Fibroblast of peridontal ligament (primary cell): Measurements from ENCODE around the gene IGFBP6.

ENCODE experiments used
- DNase-seq: peaks from one replicate; pipeline ENCODE4 v3.0.0-alpha.2; 2010; ENCODE audit errors: extremely low read depth

IGFBP6 gene

GRCh38 chr12:53097564-53098353 lies at the start of gene IGFBP6:
IGFBP6 (plus strand) TSS chr12:53097667; CDS start chr12:53097718, 51 bp downstream.
- peak; percentile 29 for DNase-seq

DNA sequence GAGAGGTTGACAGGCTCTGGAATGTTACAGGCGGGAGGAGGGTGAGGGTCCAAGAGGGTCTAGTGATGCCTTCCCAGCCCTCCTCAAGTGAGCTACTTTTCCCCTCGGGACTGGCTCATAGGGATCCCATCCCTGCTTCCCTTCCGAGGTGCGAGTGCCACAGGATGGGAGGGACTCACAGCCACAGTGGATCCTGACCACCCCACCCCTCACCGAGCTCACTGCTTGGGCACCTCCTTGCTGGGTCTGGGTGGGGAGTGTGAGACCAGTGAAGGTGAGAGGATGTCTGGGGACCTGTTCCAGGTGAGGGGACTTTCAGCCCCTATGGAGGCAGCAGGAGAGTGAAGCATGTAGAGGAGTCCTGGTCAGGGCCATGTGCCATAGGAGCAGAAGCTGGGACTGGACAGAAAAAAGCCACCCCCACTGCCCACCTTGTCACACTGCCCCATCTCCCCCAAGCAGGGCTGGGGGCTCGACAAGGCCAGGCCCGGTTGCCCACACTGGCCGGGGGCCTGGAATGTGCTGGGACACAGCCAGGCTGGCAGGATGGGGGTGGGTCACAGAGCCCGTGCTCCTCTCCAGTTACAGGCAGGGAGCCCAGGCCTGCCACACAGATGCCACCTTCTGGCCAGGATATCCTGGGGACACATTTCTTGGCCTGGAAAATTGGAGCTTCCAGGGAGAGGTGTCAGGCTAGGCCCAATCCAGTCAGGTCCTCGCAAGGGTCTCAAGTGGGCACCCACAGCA lies 49.3 kb upstream of the IGFBP6 start:
- DNase-seq, result no peak

DNA sequence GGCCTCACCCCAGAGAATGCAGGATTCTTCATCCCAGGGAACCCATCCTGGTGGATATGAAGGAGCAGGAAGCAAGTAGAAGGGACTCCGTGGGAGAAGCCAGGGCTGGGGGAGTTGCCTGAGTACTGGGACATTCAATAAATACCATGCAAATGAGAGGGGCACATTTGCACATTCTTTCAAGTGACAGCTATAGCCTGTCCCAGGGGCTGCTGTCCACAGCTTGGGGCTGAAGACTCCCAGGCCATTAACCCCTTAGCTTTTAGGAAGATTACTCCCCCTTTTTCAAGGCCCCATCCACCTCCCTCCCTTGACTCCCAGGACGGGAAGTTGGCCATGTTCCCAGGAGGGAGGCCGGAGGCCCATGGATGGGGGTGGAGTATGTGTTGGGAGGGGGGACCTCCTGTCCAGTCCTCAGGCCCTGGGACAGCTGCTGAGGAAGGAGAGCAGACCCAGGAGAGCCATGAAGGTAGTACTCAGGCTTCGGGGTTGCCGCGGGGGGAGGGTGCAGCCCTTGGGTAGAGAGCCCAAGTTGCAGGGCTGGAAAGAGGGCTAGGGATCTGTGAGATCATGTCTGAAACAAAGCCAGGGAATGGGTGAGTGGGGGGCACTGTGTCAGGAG lies 48.6 kb upstream of the IGFBP6 start:
- DNase-seq, result peak; percentile 54

DNA sequence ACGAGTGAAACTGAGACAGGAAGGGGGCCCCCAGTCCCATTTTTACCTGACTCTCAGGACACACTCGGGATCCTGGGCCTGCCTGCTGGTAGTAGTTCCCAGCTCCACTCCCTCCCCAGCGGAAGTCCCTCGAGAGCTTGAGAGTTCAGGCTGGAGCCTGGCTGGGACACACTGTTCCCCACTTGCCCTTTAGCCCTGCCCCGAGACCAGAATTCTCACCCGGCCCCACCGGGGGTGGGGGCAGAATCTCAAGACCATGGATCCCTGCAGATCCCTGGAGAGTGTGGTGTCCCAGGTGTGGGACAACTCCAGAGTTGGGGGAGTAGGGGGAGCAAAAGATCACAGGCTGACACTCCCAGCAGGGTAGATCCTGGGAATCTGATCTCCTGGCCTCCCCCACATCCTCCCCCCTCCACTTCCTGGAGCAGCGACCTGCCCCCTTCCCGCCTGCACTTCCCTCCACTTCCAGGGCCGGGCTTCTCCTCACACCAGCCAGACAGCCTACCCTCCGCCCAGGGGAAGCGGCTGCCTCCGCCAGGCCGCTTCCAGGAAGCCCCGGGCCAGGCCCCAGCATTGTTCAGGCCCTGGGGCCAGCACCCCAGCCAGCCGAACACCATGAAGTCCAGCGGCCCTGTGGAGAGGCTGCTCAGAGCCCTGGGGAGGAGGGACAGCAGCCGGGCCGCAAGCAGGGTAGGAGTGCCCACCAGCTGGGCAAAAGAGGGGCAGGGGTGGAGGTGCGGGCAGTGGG lies 47.7 kb upstream of the IGFBP6 start, which contains the start of gene TNS2:
TNS2 (plus strand) TSS at position 495 of the 748 bp plus-strand sequence; CDS start at position 616, 121 bp downstream.
- peak; percentile 42 for DNase-seq

DNA sequence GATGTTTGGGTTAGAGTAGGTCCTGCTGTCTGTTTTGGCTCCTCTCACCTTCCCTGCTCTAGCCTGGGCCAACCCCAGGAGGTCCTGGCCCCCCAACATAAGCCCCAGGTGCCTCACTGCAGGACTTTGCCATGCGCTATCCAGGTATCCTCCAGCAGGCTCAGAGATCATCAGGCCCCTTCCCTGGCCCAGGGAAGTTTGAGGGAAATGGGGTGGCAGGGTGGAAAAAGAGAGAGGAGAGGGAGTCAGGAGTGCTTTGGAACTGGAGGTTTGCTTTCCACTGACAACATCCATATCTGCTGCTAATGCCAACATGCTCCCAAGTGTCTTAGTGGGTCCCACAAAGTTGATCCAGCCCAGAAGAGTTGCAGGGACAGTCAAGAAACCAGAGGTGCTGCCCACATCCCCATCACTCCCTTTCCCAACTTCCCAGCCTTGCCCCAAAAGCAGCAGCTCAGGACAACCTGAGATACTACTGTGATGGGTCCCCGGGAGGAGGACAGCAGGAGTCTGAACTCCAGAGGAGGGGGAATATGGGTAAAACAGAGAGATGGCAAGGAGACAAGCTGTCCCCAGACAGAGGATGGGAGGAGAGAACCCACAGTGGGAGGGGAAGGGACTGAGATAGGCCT lies 46.9 kb upstream of the IGFBP6 start:
- DNase-seq, result no peak

DNA sequence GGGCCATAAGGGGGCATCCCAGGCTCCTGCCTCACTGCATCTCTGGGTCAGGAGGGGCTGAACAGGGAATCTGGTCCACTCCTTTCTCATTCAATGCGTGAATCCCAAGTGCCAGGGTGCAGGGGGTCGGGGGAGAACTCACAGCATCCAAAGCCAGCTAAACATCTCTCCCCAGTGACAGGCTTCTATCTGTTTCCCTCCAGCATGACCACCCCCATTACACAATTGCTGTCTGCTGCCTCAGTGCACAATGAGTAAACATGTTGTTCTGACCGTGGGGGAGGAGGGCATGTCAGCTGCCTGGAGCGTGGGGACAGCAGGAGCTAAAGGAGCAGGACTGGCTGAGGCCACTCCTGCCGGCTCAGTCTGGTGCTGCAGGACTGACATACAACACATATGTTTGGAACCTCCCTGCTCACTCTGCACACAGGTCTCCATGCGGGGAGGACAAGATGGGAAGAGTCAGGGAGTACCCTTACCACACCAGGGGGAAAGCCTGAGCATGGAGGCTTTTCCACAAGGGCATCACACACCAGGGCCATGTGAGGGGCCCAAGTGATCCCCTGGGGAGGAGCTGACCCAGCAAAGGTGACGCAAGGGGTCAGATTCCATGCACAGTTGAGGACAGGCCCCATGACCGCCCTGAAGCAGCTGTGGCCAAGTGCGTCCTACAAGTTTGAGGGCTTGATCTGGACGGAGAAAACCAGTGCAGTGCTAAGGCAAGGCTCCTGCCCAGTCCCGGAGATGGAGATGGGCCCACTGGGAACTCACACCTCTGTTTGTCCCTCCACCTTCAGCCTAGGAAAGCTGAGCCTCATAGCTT lies 46.2 kb upstream of the IGFBP6 start:
- DNase-seq, result peak; percentile 41

DNA sequence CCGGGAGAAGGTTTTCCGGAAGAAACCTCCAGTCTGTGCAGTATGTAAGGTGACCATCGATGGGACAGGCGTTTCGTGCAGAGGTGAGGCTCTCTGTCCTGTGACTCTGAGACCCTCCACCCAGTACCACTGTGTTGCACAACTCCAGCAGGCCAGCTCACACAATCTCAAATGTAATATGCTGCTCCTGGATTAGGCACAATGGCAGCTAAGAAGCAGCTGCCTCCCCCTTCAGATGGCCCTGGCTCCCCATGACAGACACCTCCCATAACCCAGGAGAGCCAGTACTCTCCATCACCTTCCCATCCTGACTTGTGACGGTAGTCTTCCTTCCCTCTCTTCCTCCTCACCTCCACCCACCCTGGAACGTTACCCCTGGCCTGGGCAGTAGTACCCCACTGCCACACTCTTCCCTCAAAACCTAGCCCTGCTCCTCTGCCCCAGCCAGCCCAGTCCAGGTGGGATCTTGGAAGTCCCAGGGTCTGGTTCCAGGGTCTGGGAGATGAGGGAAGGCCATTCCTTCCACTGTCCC lies 45.5 kb upstream of the IGFBP6 start:
- no peak for DNase-seq

DNA sequence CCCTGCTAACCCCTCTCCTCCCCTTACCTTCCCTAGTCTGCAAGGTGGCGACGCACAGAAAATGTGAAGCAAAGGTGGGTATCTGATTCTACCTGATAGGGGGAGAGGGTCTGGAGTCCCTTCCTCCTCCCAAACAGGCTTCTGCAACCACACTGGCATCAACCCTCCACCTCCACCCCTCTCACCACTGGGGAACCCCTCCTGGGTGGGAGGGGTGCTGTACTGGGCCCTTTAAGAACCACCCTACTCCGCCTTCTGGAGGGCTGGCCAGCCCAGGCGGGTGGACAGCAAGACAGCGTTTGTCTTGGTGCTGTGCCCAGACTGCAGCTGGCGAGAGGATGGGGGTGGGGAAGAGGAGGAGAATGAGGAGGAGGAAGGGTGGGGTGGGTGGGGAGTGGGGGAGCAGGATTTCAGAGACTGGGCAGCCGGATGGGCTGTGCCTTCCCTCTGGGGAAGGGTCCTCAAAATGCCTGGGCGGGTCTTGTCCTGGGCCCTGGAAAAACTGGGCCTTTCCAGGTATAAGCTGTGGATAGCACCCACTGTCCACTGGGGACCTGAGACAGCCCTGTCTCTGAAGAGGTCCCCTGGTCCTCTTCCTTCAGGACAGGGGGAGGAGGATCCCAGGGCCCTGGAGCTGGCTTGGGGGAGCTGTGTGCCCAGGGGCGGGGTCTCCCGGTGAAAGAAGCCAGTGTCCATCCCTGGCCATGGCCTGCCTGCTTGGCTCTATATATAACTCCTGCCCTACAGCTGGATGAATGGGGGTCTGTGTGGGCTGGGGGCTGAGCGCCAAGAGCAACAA lies 44.8 kb upstream of the IGFBP6 start:
- DNase-seq, result peak; percentile 81

GRCh38 chr12:53053218-53054111 lies 44.0 kb upstream of the IGFBP6 start:
- no peak for DNase-seq

GRCh38 chr12:53054112-53054878 lies 43.2 kb upstream of the IGFBP6 start:
- peak; percentile 80 for DNase-seq

DNA sequence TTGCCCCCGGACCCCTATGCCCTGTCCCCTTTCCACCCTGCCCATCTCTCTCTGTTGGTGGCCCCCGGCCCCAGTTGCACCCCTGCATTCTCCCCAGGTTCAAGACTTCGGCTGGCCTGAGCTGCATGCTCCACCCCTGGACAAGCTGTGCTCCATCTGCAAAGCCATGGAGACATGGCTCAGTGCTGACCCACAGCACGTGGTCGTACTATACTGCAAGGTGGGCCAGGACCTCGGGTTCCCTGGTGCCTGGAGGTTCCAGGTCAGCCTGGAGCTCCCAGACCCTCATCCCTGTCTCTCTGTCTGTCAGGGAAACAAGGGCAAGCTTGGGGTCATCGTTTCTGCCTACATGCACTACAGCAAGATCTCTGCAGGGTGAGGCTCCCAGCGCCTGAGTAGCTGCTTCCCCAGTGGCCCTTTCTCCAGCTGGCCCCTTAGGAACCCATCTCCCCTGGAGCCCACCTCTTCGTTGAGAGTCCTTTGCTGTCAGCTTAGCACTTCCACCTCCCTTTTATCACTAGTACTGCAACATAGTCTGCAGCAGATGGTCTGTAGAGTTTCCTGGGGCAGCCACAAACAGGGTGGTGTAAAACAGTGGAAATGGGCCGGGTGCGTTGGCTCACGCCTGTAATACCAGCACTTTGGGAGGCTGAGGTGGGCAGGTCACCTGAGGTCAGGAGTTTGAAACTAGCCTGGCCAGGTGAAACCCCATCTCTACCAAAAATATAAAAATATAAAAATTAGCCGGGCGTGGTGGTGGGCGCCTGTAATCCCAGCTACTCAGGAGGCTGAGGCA lies 41.8 kb upstream of the IGFBP6 start:
- DNase-seq, result no peak

DNA sequence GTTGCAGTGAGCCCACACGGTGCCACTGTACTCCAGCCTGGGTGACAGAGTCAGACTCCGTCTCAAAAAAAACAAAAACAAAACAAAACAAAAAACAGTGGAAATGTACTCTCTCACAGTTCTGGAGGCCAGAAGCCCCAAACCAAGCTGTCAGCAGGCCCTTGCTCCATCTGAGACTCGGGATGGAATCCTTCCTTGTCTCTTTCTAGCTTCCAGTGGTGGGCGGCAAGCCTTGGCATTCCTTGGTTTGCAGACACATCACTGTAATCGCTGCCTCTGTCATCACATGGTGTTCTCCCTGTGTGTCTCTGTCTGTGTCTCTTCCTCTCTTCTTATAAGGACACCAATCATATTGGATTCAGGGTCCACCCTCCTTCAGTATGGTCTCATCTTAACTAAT lies 41.2 kb upstream of the IGFBP6 start:
- no peak for DNase-seq

DNA sequence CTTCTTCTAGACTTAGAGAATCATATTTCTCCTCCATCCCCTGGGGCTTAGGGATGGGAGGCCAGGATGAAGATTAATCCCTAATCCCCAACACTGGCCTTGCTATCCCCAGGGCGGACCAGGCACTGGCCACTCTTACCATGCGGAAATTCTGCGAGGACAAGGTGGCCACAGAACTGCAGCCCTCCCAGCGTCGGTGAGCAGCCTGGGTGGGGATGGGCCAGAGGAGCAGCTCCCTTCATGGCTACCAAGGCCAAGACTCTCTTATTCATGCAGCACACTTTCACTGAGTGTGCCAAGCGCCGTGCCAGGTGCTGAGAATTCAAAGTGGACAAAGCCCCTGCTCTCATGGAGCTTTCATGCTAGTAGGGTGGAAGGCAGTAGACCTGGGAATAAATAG lies 40.6 kb upstream of the IGFBP6 start:
- no peak for DNase-seq

DNA sequence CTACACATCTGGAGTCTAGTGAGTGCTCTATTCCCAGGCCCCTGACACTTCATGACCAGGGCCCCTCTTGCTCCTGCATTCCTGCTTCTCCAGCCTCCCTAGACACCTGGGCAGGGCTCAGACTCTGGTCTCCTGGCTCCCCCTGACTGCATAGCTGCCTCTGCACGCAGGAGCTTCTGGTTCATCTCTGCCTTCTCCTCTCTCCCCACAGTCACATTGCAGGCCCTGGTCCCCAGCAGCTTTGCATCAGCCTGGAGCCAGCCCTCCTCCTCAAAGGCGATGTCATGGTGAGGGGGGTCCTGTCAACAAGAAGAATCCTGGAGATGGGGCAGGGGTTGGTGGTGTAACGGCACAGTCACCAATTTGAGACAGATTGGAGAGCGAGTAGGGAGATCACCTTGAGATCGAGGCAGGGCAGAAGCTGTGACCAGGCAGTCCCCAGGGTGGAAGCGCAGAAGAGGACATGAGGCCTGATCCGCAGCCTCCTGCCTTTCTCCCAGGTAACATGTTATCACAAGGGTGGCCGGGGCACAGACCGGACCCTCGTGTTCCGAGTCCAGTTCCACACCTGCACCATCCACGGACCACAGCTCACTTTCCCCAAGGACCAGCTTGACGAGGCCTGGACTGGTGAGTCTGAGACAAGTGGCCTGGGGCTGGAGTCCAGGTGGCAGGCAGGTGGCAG lies 39.5 kb upstream of the IGFBP6 start:
- no peak for DNase-seq

GRCh38 chr12:53058674-53059433 lies 38.6 kb upstream of the IGFBP6 start:
- no peak for DNase-seq
